22Rv1 (cell line): Measurements from ENCODE around the gene UQCRC1.
"Not testable (repeated sequence)": the region's sequence is repeated elsewhere in the genome, so short reads cannot be mapped to it uniquely, and the experiment has no call there.

Experiments
- H3K27ac ChIP-seq: fragments of 450-650 bp; 2 replicates; pipeline ENCODE4 v1.5.1; 2017
- ZFX ChIP-seq: fragments of 450-650 bp; IDR thresholded peaks from 2 replicates; pipeline ENCODE4 v1.6.1; 2017; ENCODE audit warnings: antibody characterized with exemption, borderline replicate concordance
- TF ChIP-seq, protein P1 (sequence below): fragments of 450-650 bp; IDR thresholded peaks from 2 replicates; pipeline ENCODE4 v1.5.1; 2017; ENCODE audit warnings: mild to moderate bottlenecking

Gene UQCRC1

DNA sequence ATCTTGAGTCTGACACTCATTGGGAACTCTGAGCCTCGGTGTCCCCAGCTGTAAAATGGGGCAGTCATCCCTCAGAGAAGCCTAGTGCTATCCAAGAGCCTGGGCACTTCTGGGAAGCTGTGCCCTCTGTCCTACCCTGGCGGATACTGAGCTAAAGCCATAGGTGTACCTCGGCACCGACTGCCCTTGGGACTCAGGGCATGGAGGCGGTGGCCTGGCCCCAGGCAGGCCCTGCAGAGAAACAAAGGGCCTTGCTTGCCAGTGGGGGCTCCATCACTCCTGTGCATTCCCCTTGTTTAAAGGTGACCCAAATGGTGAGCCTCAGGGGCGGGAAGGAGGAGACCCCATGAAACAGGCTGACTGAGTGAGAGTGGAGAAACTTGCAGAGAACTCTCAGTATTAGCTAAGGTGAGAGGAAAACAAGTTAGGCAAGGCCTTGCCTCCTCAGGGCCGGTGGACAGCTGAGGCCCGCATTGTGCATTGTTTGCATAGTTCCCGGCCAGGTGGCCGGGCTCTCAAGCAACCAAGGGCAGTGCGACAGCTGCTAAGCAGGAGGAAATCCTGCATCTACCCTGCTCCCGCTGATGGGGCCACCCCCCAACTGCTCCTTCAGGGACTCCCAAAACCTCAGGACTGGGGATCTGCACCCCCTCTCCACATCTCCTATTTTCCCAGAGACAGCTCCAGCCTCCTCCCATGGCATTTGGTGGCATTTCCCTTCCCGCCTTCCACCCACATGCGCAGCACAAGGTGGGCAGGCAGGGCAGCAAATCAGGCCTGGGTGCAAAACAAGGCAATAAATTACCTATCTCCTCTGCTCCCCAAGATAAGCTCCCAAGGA, 57.1 kb downstream of the UQCRC1 start:
- no peak for TF ChIP-seq ZFX
- TF ChIP-seq, protein P1, sequence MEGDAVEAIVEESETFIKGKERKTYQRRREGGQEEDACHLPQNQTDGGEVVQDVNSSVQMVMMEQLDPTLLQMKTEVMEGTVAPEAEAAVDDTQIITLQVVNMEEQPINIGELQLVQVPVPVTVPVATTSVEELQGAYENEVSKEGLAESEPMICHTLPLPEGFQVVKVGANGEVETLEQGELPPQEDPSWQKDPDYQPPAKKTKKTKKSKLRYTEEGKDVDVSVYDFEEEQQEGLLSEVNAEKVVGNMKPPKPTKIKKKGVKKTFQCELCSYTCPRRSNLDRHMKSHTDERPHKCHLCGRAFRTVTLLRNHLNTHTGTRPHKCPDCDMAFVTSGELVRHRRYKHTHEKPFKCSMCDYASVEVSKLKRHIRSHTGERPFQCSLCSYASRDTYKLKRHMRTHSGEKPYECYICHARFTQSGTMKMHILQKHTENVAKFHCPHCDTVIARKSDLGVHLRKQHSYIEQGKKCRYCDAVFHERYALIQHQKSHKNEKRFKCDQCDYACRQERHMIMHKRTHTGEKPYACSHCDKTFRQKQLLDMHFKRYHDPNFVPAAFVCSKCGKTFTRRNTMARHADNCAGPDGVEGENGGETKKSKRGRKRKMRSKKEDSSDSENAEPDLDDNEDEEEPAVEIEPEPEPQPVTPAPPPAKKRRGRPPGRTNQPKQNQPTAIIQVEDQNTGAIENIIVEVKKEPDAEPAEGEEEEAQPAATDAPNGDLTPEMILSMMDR = no peak
- H3K27ac ChIP-seq = no peak overlapping the region

- H3K27ac ChIP-seq = not testable (repeated sequence)
Observed at GRCh38 chr3:48551651-48552050, 57.8 kb downstream of the UQCRC1 start.
